HepG2 (cell line): ENCODE data around the gene MBLAC1. TPM values are rescaled to one million over a fixed set of nuclear protein-coding genes. Genes with fewer than 3 reads are reported as not detected.

Experiments
- AGO1 ChIP-seq: fragments of 200-400 bp; formaldehyde crosslinking; IDR thresholded peaks from 2 replicates; pipeline ENCODE4 v1.6.1; 2017; ENCODE audit warnings: mild to moderate bottlenecking, low read depth, low read length, moderate library complexity; ENCODE audit not compliant: poor library complexity, severe bottlenecking
- ARID5B ChIP-seq: IDR thresholded peaks from 2 replicates; pipeline ENCODE4 v1.4.0; 2020; ENCODE audit warnings: mild to moderate bottlenecking, missing genetic modification reagents
- ELK4 ChIP-seq: sonication (generic); formaldehyde crosslinking; IDR thresholded peaks from 2 replicates; pipeline ENCODE4 v1.9.0; 2021; ENCODE audit warnings: missing genetic modification reagents, borderline replicate concordance
- KAT2B ChIP-seq: fragments of 150-350 bp; IDR thresholded peaks from 2 replicates; pipeline ENCODE4 v1.6.1; 2014; ENCODE audit warnings: low read depth, low read length, borderline replicate concordance
- MAF1 ChIP-seq: sonication (generic); formaldehyde crosslinking; IDR thresholded peaks from 2 replicates; pipeline ENCODE4 v1.5.0; 2020; ENCODE audit warnings: missing genetic modification reagents, borderline replicate concordance
- MTF2 ChIP-seq: sonication (generic); formaldehyde crosslinking; IDR thresholded peaks from 2 replicates; pipeline ENCODE4 v1.5.0; 2020; ENCODE audit warnings: missing genetic modification reagents, borderline replicate concordance
- MXI1 ChIP-seq: IDR thresholded peaks from 3 replicates; pipeline ENCODE4 v1.6.1; 2012; ENCODE audit warnings: low read depth, low read length, inconsistent platforms, borderline replicate concordance
- NONO ChIP-seq, 2 experiments: fragments of 450-650 bp in 1 of 2; sonication (generic) in 1 of 2; formaldehyde crosslinking in 1 of 2; IDR thresholded peaks in 1 of 2; conservative IDR thresholded peaks in 1 of 2; 2 replicates each; pipeline versions ENCODE4 v1.6.1 to v1.8.0; 2017 to 2022; ENCODE audit warnings: mild to moderate bottlenecking in 1 of 2, missing genetic modification reagents in 1 of 2, moderate library complexity in 1 of 2
- YEATS4 ChIP-seq: sonication (generic); formaldehyde crosslinking; IDR thresholded peaks from 2 replicates; pipeline ENCODE4 v1.4.0; 2020; ENCODE audit warnings: missing genetic modification reagents, borderline replicate concordance
- ZNF225 ChIP-seq: sonication (generic); formaldehyde crosslinking; IDR thresholded peaks from 2 replicates; pipeline ENCODE4 v1.4.0; 2020; ENCODE audit warnings: mild to moderate bottlenecking, missing genetic modification reagents
- ZNF615 ChIP-seq: sonication (generic); formaldehyde crosslinking; IDR thresholded peaks from 2 replicates; pipeline ENCODE4 v1.5.0; 2020; ENCODE audit warnings: mild to moderate bottlenecking, missing genetic modification reagents, borderline replicate concordance
- polyA plus RNA-seq, 8 experiments: library from polyadenylated mRNA; depleted of rRNA in 3 of 8; stranded (reverse) in 7 of 8; unstranded in 1 of 8; fragments of >200 nt; fragmentation: Illumina TruSeq in 4 of 8; extraction: Trizol in 4 of 8; gene quantifications; 2 replicates each; pipeline versions ENCODE4 v1.2.1 to v1.2.3, GENCODE V29; 2011 to 2016; ENCODE audit warnings: low read depth in 4 of 8, missing spikeins in 1 of 8, mixed read lengths in 1 of 8; ENCODE audit not compliant: insufficient read depth in 1 of 8
- total RNA-seq, 5 experiments: library from RNA; depleted of rRNA; stranded (reverse); fragments of >200 nt; fragmentation: Illumina TruSeq; extraction: Trizol; gene quantifications; 2 replicates each; pipeline ENCODE4 v1.2.3, GENCODE V29; 2016; ENCODE audit warnings: low read depth in 1 of 5
- TF ChIP-seq, protein P1 (sequence below): sonication (generic); formaldehyde crosslinking; IDR thresholded peaks from 2 replicates; pipeline ENCODE4 v1.5.0; 2020; ENCODE audit warnings: mild to moderate bottlenecking, missing genetic modification reagents, borderline replicate concordance

The MBLAC1 gene
- total and polyA plus RNA-seq, 2 of the 13 experiments (the other 11 are each of a cell fraction or from before 2014, with no cell fraction given) = 0.79 to 2.1 TPM

DNA sequence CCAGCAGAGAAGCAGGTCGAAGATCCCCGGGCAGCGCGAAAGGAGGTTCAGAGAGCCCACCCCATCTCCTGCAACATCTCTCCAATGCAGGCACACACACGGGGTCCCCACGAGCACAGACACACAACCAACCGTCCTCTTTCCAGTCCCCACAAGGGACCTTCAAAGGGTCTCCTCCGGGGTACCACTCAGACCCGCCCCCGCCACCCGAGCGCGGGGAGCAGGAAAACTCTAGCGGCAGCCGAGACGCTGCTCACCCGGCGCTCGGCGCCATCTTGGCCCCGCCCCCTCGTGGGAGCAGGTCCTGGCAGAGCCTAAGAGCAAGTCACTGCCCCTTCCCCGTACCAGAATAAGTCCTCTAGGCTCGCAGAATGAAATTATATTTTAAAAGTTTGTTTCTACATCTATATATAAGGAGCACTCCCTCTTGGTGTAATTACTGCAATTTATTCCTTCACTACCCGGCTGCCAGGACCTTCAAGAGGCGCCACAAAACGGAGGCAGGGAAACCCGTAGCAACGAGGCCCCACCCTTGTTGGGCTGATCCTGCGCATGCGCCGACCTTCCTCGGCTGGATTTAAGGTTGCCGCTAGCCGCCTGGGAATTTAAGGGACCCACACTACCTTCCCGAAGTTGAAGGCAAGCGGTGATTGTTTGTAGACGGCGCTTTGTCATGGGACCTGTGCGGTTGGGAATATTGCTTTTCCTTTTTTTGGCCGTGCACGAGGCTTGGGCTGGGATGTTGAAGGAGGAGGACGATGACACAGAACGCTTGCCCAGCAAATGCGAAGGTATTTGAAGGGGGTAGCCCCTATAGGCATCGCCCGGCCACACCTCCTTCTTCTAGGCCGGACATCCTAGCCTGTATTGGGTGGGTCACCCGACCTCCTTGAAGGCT is 7.4 kb upstream of the MBLAC1 start, which contains the start of the genes CNPY4 and TAF6 (continued):
- TF ChIP-seq, protein P1, sequence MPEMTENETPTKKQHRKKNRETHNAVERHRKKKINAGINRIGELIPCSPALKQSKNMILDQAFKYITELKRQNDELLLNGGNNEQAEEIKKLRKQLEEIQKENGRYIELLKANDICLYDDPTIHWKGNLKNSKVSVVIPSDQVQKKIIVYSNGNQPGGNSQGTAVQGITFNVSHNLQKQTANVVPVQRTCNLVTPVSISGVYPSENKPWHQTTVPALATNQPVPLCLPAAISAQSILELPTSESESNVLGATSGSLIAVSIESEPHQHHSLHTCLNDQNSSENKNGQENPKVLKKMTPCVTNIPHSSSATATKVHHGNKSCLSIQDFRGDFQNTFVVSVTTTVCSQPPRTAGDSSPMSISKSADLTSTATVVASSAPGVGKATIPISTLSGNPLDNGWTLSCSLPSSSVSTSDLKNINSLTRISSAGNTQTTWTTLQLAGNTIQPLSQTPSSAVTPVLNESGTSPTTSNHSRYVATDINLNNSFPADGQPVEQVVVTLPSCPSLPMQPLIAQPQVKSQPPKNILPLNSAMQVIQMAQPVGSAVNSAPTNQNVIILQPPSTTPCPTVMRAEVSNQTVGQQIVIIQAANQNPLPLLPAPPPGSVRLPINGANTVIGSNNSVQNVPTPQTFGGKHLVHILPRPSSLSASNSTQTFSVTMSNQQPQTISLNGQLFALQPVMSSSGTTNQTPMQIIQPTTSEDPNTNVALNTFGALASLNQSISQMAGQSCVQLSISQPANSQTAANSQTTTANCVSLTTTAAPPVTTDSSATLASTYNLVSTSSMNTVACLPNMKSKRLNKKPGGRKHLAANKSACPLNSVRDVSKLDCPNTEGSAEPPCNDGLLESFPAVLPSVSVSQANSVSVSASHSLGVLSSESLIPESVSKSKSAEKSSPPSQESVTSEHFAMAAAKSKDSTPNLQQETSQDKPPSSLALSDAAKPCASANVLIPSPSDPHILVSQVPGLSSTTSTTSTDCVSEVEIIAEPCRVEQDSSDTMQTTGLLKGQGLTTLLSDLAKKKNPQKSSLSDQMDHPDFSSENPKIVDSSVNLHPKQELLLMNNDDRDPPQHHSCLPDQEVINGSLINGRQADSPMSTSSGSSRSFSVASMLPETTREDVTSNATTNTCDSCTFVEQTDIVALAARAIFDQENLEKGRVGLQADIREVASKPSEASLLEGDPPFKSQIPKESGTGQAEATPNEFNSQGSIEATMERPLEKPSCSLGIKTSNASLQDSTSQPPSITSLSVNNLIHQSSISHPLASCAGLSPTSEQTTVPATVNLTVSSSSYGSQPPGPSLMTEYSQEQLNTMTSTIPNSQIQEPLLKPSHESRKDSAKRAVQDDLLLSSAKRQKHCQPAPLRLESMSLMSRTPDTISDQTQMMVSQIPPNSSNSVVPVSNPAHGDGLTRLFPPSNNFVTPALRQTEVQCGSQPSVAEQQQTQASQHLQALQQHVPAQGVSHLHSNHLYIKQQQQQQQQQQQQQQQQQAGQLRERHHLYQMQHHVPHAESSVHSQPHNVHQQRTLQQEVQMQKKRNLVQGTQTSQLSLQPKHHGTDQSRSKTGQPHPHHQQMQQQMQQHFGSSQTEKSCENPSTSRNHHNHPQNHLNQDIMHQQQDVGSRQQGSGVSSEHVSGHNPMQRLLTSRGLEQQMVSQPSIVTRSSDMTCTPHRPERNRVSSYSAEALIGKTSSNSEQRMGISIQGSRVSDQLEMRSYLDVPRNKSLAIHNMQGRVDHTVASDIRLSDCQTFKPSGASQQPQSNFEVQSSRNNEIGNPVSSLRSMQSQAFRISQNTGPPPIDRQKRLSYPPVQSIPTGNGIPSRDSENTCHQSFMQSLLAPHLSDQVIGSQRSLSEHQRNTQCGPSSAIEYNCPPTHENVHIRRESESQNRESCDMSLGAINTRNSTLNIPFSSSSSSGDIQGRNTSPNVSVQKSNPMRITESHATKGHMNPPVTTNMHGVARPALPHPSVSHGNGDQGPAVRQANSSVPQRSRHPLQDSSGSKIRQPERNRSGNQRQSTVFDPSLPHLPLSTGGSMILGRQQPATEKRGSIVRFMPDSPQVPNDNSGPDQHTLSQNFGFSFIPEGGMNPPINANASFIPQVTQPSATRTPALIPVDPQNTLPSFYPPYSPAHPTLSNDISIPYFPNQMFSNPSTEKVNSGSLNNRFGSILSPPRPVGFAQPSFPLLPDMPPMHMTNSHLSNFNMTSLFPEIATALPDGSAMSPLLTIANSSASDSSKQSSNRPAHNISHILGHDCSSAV (CRISPR knock-in tag) = no peak
- 0 out of 2 replicates have a peak, but pooled peaks have one; percentile 53 for TF ChIP-seq MAF1
- TF ChIP-seq ELK4 = no peak
- TF ChIP-seq ZNF615 = no peak
- no peak for TF ChIP-seq NONO (IDR thresholded peaks at IDR 0.05)
- TF ChIP-seq NONO (CRISPR knock-in tag; conservative IDR thresholded peaks at IDR 0.05) = peak; percentile 51; the same call in 1 of the 2 replicates
- TF ChIP-seq KAT2B = no peak
- peak; percentile 34; the same call in 1 of the 2 replicates for TF ChIP-seq ARID5B (CRISPR knock-in tag)
- no peak; the same call in 1 of the 2 replicates for TF ChIP-seq MTF2 (CRISPR knock-in tag)
- peak; percentile 76 for TF ChIP-seq AGO1
- TF ChIP-seq ZNF225 (CRISPR knock-in tag) = no peak
- peak; percentile 75; the same call in 1 of the 3 replicates for TF ChIP-seq MXI1
- peak; percentile 83 for TF ChIP-seq YEATS4 (CRISPR knock-in tag)
